Activated naive CD8-positive, alpha-beta T cell (primary cell): ENCODE data around the gene FGF2.
"Not testable (repeated sequence)": the region's sequence is repeated elsewhere in the genome, so short reads cannot be mapped to it uniquely, and the experiment has no call there.

Source experiments
- H3K27ac Mint-ChIP-seq: one replicate; pipeline ENCODE4 v1.8.0; 2021; ENCODE audit warnings: mixed read lengths
- H3K27me3 Mint-ChIP-seq: one replicate; pipeline ENCODE4 v1.8.0; 2021; ENCODE audit warnings: mixed read lengths
- H3K36me3 Mint-ChIP-seq: one replicate; pipeline ENCODE4 v1.8.0; 2021; ENCODE audit warnings: mixed read lengths
- H3K4me1 Mint-ChIP-seq: one replicate; pipeline ENCODE4 v1.8.0; 2021; ENCODE audit warnings: low read depth, mixed read lengths
- H3K4me3 Mint-ChIP-seq: one replicate; pipeline ENCODE4 v1.8.0; 2021; ENCODE audit warnings: mild to moderate bottlenecking, mixed read lengths
- H3K9me3 Mint-ChIP-seq: one replicate; pipeline ENCODE4 v1.8.0; 2021; ENCODE audit warnings: low read depth, mixed read lengths

FGF2 gene

GRCh38 chr4:122826553-122827257 lies at the start of gene FGF2:
Gene FGF2 (plus strand): TSS chr4:122826831. CDS start chr4:122827175, 344 bp downstream.
- H3K9me3 Mint-ChIP-seq, result no peaks in the 10 kb centered on the region
- H3K4me3 Mint-ChIP-seq, result peak within 1 kb of the TSS; percentile 86
- no peak within 1 kb of the TSS for H3K27ac Mint-ChIP-seq
- H3K4me1 Mint-ChIP-seq, result peaks cover 12% of the 10 kb centered on the region
- no peaks in the 10 kb centered on the region for H3K36me3 Mint-ChIP-seq
- H3K27me3 Mint-ChIP-seq, result peaks cover 54% of the 10 kb centered on the region

GRCh38 chr4:122776916-122777315 lies 49.7 kb upstream of the FGF2 start:
- Mint-ChIP-seq H3K9me3 (no peaks in the 10 kb centered on the region), H3K27ac (no peak overlapping the region), H3K27me3 (peaks cover 5% of the 10 kb centered on the region), H3K4me1 (no peaks in the 10 kb centered on the region), H3K4me3 (no peak overlapping the region), H3K36me3 (no peaks in the 10 kb centered on the region)

- no peaks in the 10 kb centered on the region for H3K9me3 Mint-ChIP-seq
- no peak overlapping the region for H3K27ac Mint-ChIP-seq
- H3K4me3 Mint-ChIP-seq, result no peak overlapping the region
- peaks cover 8% of the 10 kb centered on the region for H3K27me3 Mint-ChIP-seq
- H3K4me1 Mint-ChIP-seq, result no peaks in the 10 kb centered on the region
- H3K36me3 Mint-ChIP-seq, result no peaks in the 10 kb centered on the region
These were observed 48.6 kb upstream of the FGF2 start for GRCh38 chr4:122777846-122778673.

- Mint-ChIP-seq H3K27ac (no peak overlapping the region), H3K9me3 (peaks cover 3% of the 10 kb centered on the region), H3K4me1 (peaks cover 2% of the 10 kb centered on the region), H3K4me3 (no peak overlapping the region), H3K27me3 (peaks cover 9% of the 10 kb centered on the region), H3K36me3 (no peaks in the 10 kb centered on the region)
These were observed 45.1 kb upstream of the FGF2 start for GRCh38 chr4:122781486-122781885.

- H3K4me1 Mint-ChIP-seq, result peaks cover 2% of the 10 kb centered on the region
- H3K27ac Mint-ChIP-seq, result no peak overlapping the region
- no peaks in the 10 kb centered on the region for H3K36me3 Mint-ChIP-seq
- H3K9me3 Mint-ChIP-seq, result peaks cover 3% of the 10 kb centered on the region
- H3K27me3 Mint-ChIP-seq, result peaks cover 9% of the 10 kb centered on the region
- H3K4me3 Mint-ChIP-seq, result no peak overlapping the region
These were observed 43.1 kb upstream of the FGF2 start for GRCh38 chr4:122783301-122784215.

GRCh38 chr4:122784261-122784660 lies 42.4 kb upstream of the FGF2 start:
- peaks cover 9% of the 10 kb centered on the region for H3K27me3 Mint-ChIP-seq
- H3K4me3 Mint-ChIP-seq, result no peak overlapping the region
- no peak overlapping the region for H3K27ac Mint-ChIP-seq
- peaks cover 2% of the 10 kb centered on the region for H3K4me1 Mint-ChIP-seq
- no peaks in the 10 kb centered on the region for H3K36me3 Mint-ChIP-seq
- peaks cover 3% of the 10 kb centered on the region for H3K9me3 Mint-ChIP-seq

DNA sequence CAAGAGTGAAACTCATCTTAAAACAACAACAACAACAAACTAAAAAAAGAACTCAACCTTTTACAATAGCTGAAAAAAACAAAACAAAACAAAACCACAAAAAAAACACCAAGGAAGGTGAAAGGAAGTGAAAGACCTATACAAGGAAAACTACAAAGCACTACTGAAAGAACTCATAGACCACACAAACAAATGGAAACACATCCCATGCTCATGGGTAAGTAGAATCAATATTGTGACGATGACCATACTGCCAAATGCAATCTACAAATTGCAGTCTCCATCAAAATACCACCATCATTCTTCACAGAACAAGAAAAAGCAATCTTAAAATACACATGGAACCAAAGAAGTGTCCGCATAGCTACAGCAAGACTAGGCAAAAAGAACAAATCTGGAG lies 41.5 kb upstream of the FGF2 start:
- H3K4me1 Mint-ChIP-seq, result peaks cover 2% of the 10 kb centered on the region
- no peak overlapping the region for H3K4me3 Mint-ChIP-seq
- H3K9me3 Mint-ChIP-seq, result peaks cover 3% of the 10 kb centered on the region
- H3K36me3 Mint-ChIP-seq, result no peaks in the 10 kb centered on the region
- no peak overlapping the region for H3K27ac Mint-ChIP-seq
- peaks cover 9% of the 10 kb centered on the region for H3K27me3 Mint-ChIP-seq

GRCh38 chr4:122786296-122786695 lies 40.3 kb upstream of the FGF2 start:
- H3K27ac Mint-ChIP-seq, H3K4me1 Mint-ChIP-seq, H3K36me3 Mint-ChIP-seq, H3K9me3 Mint-ChIP-seq, H3K4me3 Mint-ChIP-seq, H3K27me3 Mint-ChIP-seq: not testable (repeated sequence)

- not testable (repeated sequence) for H3K4me1 Mint-ChIP-seq, H3K27ac Mint-ChIP-seq, H3K4me3 Mint-ChIP-seq, H3K27me3 Mint-ChIP-seq, H3K36me3 Mint-ChIP-seq, H3K9me3 Mint-ChIP-seq
These were observed 39.7 kb upstream of the FGF2 start for GRCh38 chr4:122786920-122787319.

- peaks cover 1% of the 10 kb centered on the region for H3K27me3 Mint-ChIP-seq
- no peak overlapping the region for H3K4me3 Mint-ChIP-seq
- H3K27ac Mint-ChIP-seq, result no peak overlapping the region
- no peaks in the 10 kb centered on the region for H3K36me3 Mint-ChIP-seq
- H3K4me1 Mint-ChIP-seq, result peaks cover 2% of the 10 kb centered on the region
- peaks cover 3% of the 10 kb centered on the region for H3K9me3 Mint-ChIP-seq
These were observed 38.7 kb upstream of the FGF2 start for GRCh38 chr4:122787940-122788339.

- Mint-ChIP-seq H3K36me3 (no peaks in the 10 kb centered on the region), H3K4me3 (no peak overlapping the region), H3K27me3 (peaks cover 1% of the 10 kb centered on the region), H3K27ac (no peak overlapping the region), H3K4me1 (peaks cover 2% of the 10 kb centered on the region), H3K9me3 (peaks cover 3% of the 10 kb centered on the region)
These were observed 37.7 kb upstream of the FGF2 start for GRCh38 chr4:122788935-122789334.

- Mint-ChIP-seq H3K27ac (no peak overlapping the region), H3K36me3 (no peaks in the 10 kb centered on the region), H3K4me3 (no peak overlapping the region), H3K4me1 (no peaks in the 10 kb centered on the region), H3K9me3 (no peaks in the 10 kb centered on the region), H3K27me3 (peaks cover 3% of the 10 kb centered on the region)
These were observed 32.8 kb upstream of the FGF2 start for GRCh38 chr4:122793811-122794210.

- Mint-ChIP-seq H3K4me3 (no peak overlapping the region), H3K4me1 (no peaks in the 10 kb centered on the region), H3K9me3 (no peaks in the 10 kb centered on the region), H3K36me3 (no peaks in the 10 kb centered on the region), H3K27me3 (peaks cover 3% of the 10 kb centered on the region), H3K27ac (no peak overlapping the region)
These were observed 29.7 kb upstream of the FGF2 start for GRCh38 chr4:122796801-122797404.

- Mint-ChIP-seq H3K36me3 (no peaks in the 10 kb centered on the region), H3K27me3 (peaks cover 3% of the 10 kb centered on the region), H3K27ac (no peak overlapping the region), H3K4me3 (no peak overlapping the region), H3K9me3 (no peaks in the 10 kb centered on the region), H3K4me1 (no peaks in the 10 kb centered on the region)
These were observed 29.1 kb upstream of the FGF2 start for GRCh38 chr4:122797405-122798094.
